Activated T-helper 1 cell treated with anti-CD3 and anti-CD28 coated beads, Interleukin-2, amount 50 U/mL, for 16 hours (primary cell): ENCODE data around the gene CHRD.
"Not testable (repeated sequence)": the region's sequence is repeated elsewhere in the genome, so short reads cannot be mapped to it uniquely, and the experiment has no call there.

Source experiments
- DNase-seq, 2 donors: peaks; one replicate each; pipeline ENCODE4 v3.0.0-alpha.2; 2020; ENCODE audit warnings: low read depth in 1 of 2, low spot score in 1 of 2

Gene CHRD

GRCh38 chr3:184379358-184380184 is at the start of gene CHRD:
Gene CHRD, plus strand, starts transcription at chr3:184380054. Its CDS starts 265 bp downstream, at chr3:184380319.
- DNase-seq = no peak

GRCh38 chr3:184332370-184333090 is 47.3 kb upstream of the CHRD start:
- DNase-seq = no peak

GRCh38 chr3:184333190-184333589 is 46.7 kb upstream of the CHRD start:
- no peak for DNase-seq

DNA sequence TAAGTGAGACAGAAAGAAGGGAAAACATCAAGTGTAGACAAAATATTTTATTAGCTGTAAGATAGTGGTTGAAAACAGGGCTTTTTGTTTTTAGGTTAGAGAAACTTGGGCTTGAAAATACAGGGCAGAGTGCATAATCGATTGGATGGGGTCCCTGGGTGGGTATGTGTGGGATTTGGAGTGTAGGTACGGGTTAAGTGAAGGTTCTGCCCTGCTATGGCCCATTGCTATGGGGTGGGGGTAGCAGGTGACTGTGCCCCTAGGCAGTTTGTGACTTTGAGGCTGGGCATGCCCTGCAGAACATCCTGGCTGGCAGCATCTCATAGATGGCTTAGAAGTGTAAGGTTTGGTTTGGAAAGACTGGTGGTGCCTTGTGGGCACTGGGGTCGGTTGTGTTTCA is 46.2 kb upstream of the CHRD start:
- no peak for DNase-seq

GRCh38 chr3:184334470-184335158 is 45.2 kb upstream of the CHRD start:
- no peak for DNase-seq

GRCh38 chr3:184335291-184335660 is 44.6 kb upstream of the CHRD start:
- no peak for DNase-seq

GRCh38 chr3:184335661-184336546 is 44.0 kb upstream of the CHRD start:
- DNase-seq = peak; percentile 70 to 75

GRCh38 chr3:184336547-184337398 is 43.1 kb upstream of the CHRD start:
- no peak for DNase-seq

DNA sequence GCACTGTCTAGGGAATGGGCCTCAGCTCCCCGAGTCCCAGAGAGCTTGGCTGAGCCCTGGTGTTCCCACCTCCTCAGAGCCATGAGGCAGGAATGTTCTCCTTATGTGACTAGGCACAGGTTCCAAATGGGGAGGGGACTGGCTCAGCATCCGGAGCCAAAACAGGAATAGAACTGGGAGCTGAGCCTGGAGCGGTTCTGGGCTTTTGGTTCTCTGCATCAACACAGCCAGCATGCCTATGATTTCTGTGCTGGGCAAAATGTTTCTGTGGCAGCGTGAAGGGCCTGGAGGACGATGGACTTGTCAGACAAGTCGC is 42.5 kb upstream of the CHRD start, which contains the start of gene FAM131A:
FAM131A (plus strand) TSS at position 202 of the 316 bp plus-strand sequence; CDS start at position 233, 31 bp downstream.
- no peak for DNase-seq

GRCh38 chr3:184337981-184338380 is 41.9 kb upstream of the CHRD start:
- no peak for DNase-seq

GRCh38 chr3:184338511-184338945 is 41.3 kb upstream of the CHRD start:
- DNase-seq = no peak

- no peak for DNase-seq
Measured at GRCh38 chr3:184339001-184339400, 40.9 kb upstream of the CHRD start.

- not testable (repeated sequence) for DNase-seq
Measured at GRCh38 chr3:184339451-184340135, 40.3 kb upstream of the CHRD start.

- no peak for DNase-seq
Measured at GRCh38 chr3:184341925-184342324, 37.9 kb upstream of the CHRD start.

GRCh38 chr3:184343200-184343876 is 36.5 kb upstream of the CHRD start:
- no peak for DNase-seq

GRCh38 chr3:184344579-184345316 is 35.1 kb upstream of the CHRD start:
- DNase-seq = no peak

DNA sequence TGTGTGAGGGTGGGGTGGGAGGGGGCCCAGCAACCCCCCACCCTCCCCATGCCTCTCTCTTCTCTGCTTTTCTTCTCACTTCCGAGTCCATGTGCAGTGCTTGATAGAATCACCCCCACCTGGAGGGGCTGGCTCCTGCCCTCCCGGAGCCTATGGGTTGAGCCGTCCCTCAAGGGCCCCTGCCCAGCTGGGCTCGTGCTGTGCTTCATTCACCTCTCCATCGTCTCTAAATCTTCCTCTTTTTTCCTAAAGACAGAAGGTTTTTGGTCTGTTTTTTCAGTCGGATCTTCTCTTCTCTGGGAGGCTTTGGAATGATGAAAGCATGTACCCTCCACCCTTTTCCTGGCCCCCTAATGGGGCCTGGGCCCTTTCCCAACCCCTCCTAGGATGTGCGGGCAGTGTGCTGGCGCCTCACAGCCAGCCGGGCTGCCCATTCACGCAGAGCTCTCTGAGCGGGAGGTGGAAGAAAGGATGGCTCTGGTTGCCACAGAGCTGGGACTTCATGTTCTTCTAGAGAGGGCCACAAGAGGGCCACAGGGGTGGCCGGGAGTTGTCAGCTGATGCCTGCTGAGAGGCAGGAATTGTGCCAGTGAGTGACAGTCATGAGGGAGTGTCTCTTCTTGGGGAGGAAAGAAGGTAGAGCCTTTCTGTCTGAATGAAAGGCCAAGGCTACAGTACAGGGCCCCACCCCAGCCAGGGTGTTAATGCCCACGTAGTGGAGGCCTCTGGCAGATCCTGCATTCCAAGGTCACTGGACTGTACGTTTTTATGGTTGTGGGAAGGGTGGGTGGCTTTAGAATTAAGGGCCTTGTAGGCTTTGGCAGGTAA is 34.3 kb upstream of the CHRD start:
- no peak for DNase-seq
